ENCODE results near the gene TMEM130.

Gene TMEM130, protein sequence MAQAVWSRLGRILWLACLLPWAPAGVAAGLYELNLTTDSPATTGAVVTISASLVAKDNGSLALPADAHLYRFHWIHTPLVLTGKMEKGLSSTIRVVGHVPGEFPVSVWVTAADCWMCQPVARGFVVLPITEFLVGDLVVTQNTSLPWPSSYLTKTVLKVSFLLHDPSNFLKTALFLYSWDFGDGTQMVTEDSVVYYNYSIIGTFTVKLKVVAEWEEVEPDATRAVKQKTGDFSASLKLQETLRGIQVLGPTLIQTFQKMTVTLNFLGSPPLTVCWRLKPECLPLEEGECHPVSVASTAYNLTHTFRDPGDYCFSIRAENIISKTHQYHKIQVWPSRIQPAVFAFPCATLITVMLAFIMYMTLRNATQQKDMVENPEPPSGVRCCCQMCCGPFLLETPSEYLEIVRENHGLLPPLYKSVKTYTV

DNA sequence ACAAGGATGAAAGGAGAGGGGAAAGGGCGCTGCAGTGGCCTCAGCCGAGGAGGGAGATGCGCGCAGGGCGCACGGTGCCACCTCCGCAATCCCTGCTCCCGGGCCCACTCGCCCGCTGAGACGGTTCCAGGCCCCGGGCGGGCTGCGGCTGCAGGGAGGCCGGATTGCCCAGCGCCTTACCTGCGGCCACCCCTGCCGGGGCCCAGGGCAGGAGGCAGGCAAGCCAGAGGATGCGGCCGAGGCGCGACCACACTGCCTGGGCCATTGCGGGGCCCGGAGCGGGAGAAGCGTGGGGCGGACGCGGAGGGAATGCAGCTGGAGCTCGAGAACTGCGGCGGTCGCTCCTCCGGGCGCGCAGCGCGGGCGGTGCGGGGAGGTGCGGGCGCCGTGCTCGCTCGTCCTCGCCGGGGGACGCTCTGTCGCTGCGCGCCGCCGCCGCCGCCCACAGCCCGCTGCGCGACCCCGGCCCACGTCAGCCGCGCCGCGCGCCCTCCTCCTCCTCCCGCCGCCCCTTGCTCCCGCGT lies at the start of gene TMEM130:
Gene TMEM130 (minus strand): TSS at position 418 of the 524 bp plus-strand sequence. CDS start 153 bp downstream, at position 265.
- DNase-seq: peak in 1 of 6 experiments; percentile 13

DNA sequence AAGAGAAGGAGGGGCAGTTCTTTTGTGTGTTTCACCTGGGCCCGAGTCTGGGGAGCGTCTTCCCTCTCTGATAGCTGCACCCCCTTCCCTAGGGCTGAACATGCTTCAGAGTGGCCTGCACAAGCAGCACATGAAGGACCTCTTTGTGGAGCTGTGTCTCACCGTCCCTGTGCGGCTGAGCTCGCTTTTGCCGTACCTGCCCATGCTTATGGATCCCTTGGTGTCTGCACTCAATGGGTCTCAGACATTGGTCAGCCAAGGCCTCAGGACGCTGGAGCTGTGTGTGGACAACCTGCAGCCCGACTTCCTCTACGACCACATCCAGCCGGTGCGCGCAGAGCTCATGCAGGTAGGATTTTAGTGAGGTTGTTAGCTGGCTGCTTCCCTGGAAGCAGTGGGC lies 47.5 kb upstream of the TMEM130 start:
- no peak for DNase-seq

DNA sequence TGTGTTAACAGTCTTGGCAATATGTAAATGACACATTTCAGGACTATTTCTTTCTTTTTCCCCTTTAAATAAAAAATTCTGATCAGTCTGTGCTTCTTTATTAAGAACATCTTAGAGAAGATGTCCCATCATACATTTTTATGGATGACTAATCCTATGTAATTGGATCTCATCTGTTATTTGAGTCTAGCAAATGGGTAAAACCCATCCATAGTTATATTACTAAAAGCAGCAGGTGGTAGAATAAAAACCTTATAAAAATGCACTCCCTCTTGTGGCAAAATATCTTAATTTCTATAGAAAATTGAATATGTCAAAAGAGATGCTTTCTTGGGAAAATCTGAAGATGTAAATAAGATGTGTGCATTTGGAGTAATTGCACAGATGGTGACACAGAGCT lies 43.8 kb upstream of the TMEM130 start:
- no peak for DNase-seq

DNA sequence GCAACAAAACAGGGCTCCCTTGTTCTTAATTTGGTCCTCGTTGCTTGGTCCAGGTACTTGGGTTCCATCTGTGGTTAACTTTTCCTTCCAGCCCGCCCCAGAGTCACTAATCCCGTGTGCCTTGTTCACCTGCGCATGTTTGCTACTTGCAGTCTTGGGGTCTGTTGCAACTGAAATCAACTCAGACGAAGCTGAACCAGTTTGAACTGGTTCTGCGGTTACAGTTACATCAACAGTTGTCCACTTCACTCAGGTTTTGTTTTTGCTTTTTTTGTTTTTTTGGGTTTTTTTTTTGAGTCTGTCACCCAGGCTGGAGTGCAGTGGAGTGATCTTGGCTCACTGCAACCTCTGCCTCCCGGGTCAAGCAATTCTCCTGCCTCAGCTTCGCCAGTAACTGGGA lies 43.2 kb upstream of the TMEM130 start:
- no peak for DNase-seq

DNA sequence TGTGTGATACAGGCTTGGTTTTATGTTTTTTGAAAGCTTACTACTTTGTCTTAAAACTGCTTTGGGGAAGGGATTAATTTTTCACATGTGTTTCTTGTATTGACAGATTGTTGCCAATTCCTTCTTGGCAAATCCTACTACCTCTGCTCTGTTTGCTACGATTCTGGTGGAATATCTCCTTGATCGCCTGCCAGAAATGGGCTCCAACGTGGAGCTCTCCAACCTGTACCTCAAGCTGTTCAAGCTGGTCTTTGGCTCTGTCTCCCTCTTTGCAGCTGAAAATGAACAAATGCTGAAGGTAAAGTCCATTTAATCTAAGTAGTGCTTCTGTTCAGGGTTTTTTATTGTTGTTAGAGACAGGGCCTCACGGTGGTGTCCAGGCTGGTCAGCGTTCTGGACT lies 42.1 kb upstream of the TMEM130 start:
- no peak for DNase-seq

DNA sequence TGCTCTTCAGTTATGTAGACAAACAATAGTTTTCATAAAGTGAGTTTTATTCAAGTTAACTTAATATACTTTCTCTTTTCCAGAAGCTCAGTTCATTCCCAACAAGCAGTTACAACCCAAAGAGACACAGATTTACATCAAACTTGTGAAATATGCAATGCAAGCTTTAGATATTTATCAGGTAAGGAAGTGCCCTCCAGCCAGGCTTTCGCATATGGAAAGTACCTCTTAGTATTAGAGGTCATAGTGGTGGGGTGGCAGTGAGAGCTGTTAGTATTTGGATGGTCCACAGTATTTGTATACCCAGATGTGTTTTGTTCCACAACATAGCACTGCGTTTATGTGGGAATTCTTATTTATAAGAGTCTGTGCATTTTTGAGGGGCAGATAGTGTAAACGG lies 40.6 kb upstream of the TMEM130 start:
- no peak for DNase-seq

DNA sequence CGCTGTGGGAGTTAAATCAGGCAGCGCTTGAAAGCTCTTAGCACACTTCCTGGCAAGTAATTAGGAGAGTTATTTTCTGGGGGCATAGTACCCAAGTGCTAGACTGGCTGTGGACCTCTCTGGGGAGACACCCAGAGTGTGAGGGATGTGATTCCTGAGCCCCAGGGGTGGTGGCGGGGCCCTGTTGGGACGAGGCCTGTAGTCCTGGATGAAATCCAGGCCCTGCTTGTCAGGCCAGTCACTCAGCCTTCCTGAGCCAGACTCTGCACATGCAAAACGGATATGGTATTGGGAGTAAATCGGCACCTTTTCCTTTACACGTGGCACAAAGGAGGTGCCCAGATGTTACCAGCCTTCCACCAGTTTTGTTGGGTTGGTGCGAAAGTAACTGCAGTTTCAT lies 39.7 kb upstream of the TMEM130 start:
- DNase-seq: no peak

DNA sequence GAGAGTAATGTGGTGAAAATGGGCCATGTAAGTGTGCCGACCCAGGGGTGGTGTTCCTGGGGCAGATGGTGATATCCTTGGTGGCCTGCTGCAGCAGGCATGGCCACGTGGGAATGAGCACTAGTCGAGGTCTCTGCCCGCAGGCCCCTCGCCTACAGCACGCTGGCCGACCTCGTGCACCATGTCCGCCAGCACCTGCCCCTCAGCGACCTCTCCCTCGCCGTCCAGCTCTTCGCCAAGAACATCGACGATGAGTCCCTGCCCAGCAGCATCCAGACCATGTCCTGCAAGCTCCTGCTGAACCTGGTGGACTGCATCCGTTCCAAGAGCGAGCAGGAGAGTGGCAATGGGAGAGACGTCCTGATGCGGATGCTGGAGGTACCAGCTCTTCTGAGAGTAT lies 38.8 kb upstream of the TMEM130 start:
- no peak for DNase-seq

DNA sequence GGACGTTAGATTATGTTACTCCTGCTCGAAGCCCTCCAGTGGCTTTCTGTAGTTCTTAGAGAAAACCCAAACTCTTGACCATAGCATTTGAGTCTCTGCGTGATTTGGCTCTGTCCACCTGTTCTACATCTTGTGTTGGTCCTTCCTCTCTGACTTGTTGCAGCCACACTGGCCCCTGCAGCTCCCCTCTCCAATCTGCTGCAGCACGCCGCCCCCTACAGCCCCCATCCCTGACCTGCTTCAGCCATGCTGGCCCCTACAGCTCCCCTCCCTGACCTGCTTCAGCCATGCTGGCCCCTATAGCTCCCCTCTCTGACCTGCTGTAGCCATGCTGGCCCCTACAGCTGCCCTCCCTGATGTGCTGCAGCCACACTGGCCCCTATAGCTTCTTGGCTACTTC lies 37.8 kb upstream of the TMEM130 start:
- no peak for DNase-seq

DNA sequence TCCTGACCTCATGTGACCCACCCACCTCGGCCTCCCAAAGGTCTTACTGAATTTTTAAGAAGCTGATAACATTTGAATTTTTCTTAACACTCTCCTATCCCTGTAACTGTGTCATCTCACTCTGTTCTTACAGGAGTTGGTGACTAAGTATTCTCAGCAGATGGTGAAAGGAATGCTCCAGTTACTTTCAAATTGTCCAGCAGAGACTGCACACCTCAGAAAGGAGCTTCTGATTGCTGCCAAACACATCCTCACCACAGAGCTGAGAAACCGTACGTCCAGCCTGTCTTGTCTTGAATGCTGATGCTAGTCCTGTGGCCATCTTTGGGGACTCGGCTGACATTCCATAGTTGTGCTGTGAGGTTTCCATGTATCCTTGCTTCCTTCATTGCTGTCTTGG lies 33.4 kb upstream of the TMEM130 start:
- no peak for DNase-seq

DNA sequence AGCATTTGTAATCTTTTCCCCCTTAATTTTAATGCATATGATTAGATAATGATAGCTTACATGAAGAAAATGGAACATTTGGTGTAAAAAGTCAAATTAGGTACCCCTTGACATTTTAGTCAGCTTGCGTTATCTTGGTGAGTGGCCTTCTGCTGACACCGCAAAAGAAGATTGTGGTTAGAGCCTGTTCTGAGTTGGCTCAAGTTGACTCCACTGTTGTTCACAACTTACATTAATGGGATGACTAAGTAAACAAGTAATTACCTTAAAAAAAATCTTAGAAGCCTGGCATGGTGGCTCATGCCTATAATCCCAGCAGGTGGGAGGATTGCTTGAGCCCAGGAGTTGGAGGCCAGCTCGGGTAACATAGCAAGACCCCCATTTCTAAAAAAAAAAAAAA lies 32.7 kb upstream of the TMEM130 start:
- no peak for DNase-seq

DNA sequence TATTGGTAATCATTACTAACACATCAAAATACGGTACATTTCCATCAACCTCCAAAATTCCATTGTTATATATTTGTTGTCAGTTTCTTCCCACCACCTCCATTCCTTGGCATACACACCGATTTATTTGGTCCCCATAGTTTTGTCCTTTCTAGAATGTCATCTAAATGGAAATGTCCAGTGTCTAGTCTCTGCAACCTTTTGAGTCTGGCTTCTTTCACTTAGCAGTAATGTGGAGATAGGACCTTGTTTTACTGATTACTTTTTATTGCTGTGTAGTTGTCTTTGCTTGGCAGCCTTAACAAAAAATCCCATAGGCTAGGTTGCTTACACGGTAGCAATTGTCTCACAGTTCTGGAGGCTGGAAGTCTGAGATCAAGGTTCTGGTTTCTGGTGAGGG lies 31.0 kb upstream of the TMEM130 start:
- no peak for DNase-seq

DNA sequence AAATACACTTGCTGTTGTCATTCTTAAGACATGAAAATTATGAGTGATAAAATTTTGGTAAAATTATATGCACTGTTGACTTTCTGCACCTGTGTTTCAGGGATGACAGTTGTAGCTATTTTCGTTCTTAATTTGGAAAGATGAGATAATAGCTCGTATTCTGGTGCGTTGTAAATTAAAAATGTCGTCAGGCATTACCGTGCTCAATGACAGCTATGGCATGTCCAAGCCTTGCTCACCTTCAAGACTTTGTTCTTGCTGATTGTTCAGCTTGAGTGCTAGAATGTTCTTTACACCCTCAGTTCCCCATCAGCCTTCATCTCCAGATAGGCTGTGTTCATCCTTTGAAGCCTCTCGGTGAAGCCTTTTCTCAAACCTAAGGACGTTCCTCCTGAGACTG lies 30.0 kb upstream of the TMEM130 start:
- no peak for DNase-seq

DNA sequence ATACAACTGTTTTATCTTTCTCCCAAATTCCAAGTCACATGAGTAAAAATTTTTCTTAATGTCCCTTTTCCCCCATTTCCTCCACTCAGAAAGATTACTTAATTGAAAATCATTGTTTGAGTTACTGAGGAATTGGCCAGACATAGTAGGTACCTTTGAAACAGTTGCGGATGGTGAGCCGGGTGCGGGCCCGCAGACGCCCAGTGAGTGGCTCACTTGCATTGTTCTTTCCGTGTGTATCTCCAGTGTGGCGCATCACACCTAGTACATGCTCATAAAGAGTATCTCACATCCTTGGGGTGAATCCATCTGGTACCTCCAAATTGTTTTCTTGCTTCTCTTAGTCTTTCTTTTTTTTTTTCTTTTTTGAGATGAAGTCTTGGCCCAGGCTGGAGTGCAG lies 22.8 kb upstream of the TMEM130 start:
- no peak for DNase-seq

DNA sequence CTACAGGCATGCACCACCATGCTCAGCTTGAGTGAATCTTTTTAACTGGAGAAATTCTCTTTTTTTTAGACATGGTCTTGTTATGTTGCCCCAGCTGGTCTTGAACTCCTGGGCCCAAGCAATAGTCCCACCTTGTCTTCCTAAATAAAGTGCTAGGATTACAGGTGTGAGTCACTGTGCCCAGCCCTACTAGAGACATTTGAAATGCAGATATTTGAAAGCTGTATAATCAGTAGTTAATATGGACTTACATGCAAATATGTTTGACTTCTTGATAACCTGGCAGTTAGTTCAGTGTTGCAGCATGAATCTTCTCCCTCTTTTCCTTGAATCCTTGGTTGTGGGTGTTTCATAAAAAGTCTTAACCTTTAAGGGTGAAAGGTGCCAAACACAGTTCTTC lies 17.2 kb upstream of the TMEM130 start:
- no peak for DNase-seq

DNA sequence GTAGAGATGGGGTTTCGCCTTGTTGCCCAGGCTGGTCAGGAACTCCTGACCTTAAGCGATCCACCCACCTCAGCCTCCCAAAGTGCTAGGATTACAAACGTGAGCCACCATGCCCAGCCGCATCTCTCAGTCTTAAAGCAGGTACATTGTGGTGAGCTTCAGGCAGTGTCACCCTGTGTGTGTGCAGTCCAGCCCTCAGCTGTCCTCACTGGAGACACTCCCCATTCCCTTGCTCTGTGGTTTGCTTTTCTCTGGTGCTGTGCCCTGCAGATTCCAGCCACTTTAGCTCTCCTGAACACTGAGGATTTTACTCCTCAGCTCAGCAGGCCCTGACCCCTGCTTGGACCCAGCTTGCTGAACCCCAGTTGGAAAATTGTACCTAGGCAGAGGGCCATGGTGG lies 14.6 kb upstream of the TMEM130 start:
- no peak for DNase-seq

DNA sequence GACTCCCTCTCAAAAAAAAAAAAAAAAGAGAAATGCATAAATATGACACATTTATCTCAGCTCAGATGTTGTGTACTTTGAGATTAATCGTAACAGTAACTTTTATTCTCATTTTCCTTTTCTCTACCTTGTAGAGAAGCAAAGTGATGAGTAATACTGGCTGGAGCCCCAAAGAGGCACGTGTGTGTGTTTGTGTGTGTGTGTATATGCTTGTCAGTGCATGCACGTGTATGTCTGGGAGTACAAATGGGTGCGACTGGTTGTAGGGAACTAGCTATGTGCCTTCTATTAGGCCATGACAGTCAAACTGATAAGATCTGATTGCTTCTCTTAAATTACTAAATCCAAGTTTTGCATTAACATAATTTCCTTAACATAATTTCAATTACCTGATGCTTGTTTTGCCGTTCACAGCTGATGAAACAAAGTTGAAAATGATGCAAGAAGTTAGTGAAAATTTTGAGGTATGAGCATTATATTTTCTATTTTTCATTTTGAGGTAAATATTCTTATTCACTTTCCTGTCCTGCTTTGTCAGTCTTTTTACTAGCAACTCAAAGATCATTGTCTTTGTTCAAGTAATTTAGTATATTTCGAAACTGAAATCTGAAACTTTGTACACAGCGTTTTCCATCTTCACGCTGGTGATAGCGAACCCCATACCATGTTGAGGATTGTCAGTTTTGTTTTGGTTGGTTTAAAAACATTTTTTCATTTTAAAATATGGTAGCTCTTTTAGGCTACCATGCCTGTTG lies 11.9 kb upstream of the TMEM130 start:
- DNase-seq: no peak

DNA sequence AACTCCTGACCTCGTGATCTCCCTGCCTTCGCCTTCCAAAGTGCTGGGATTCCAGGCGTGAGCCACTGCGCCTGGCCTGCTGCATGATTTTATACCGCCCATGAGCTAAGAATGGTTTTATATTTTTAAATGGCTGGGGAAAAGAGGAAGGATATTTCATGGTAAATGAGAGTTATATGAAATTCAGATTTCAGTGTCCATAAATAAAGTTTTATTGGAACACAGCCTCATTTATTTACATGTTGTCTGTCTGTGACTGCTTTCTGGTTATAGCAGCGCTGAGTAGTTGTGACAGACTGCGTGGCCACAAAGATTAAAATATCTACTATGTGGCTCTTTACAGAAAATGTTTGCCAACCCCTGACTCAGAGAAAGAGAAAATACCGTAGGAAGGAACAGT lies 10.7 kb upstream of the TMEM130 start:
- no peak for DNase-seq

DNA sequence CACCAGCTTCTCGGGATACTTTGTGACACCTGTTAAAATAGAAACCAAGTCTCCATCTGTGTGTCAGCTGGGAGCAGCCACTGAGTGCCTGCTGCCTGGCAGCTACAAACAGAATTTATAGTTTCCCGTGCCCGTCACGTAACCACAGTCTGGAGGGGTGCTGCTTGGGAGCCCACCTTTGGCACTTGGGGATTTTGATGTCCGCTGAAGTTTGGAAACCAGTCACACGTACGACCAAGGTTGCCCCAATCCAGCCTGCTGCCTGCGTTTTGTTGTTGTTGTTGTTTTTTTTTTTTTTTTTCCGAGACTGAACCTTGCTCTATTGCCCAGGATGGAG lies 10.1 kb upstream of the TMEM130 start:
- no peak for DNase-seq

DNA sequence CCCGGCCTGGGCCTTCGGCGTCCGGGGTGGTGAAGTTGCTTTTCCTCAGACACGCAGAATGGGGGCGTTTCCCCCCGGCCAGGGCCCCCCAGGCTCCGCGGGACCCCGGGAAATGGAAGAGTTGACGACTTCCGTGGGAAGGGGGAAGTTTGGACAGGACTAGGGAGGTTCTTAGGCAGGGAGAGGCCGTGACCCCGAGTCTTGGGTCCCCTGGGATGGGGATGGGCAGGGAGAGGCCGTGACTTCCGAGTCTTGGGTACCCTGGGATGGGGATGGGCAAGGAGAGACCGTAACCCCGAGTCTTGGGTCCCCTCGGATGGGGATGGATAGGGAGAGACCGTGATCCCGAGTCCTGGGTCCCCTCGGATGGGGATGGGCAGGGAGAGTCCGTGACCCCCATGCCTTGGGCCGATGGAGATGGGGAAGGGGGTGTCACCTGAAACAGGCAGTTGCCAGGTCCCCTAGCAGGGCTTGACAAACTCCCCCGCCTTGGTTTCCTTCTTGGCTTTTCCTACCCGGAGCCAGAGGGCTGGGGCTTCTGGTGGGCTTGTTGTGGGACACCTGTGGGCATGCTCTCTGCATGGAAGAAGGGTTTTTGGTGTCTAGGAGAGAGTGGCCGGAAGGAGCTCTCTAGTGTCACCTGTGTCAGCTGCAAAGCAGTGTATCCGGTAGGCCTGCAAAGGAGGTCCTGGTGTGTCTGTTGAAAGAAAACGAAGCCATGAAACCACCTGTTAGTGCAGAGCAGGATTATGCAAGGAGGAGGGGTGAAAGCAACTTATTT lies 9.6 kb upstream of the TMEM130 start:
- peak; percentile 43 to 74 (median 62) for DNase-seq

DNA sequence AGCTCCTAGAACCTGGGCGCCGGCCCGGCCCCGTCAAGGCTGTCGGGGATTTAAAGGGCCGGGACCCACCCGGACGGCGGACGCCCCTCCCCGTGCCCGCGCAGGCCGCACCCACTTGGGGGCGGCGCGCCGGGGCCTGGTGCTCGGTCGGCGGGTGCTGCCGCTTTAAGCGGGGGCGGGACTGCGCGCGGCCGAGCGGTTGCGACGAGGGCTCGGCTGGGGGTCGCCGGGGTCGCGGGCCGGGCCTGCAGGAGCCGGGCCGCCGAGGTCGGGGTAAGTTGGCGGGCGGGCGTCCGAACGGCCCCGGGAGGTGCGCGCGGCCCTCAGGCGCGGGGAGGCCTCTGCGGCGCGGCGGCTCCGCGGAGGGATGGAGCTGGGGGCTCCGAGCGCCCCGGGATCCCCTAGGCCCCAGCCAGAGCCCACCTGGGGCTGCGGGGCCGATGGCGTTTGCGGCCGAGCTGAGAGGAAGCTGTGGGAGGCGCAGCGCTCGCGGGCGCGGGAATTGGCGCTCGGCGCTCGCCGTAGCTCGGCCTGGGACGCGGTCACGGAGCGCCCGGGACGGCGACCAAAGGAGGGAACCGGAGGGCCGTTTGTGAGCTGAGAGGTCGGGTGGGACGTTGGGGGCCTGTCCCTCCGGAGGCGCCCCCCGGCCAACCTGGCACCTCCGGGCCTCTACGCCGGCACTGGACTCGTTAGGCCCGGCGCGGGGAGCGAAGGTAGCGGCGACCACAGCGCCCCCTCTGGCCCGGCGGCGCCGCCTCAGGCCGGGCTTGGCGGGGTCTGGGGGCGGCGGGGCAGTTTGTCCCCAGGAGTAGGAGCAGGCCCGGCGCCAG lies 8.8 kb upstream of the TMEM130 start, which contains the start of gene TRRAP:
Gene TRRAP (plus strand): TSS at position 168 of the 833 bp plus-strand sequence. CDS start 2,619 bp downstream, outside the sequence.
- DNase-seq: peak; percentile 56 to 95 (median 78)

DNA sequence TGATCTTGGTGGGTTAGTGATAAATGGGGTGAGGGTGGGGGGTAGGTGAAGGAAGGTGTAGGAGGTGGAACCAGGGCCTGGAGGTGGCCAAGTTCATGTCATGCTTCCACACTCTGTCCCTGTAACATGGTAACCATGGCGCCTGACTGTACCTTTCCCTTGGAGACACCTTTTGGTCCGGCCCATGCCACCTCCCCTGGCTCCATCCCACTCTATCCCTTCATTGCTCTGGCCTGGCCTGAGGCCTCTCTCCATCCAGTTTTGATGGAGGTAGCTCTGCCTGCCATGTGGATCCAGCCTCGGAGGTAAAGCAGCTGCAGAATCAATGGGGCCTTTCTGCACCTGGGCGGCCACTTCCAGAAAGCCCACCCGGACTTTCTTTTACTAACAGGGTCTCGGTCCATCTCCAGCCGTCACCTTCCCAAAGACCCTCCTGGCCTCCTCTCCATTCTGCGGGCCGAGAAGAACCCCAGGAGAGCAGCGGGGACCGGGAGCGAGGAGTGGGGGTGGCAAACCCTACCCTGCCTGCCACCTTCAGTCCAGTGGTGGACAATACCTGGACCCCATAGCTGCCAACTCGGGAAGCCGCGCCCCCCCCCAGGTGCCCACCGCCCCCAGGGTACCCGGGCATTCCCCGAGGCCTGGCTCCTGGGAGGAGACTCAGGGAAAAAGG lies 8.0 kb upstream of the TMEM130 start:
- DNase-seq: no peak

All from stimulated activated naive CD4-positive, alpha-beta T cell (primary cell).